ENCODE data around the gene OSBPL10.
"Not testable (repeated sequence)": the region's sequence is repeated elsewhere in the genome, so short reads cannot be mapped to it uniquely, and the experiment has no call there.

- not testable (repeated sequence) for TF ChIP-seq CTCF (IDR thresholded peaks at IDR 0.05); SREBF2 (IDR thresholded peaks at IDR 0.05); MAZ (IDR thresholded peaks at IDR 0.05; ENCODE audit: borderline replicate concordance, low read depth, low read length); POLR2A (IDR thresholded peaks at IDR 0.05; ENCODE audit: low read length); EP300 (IDR thresholded peaks at IDR 0.05); CBX8 (IDR thresholded peaks at IDR 0.05); ZNF302 (CRISPR knock-in tag; IDR thresholded peaks at IDR 0.05); MAFK (IDR thresholded peaks at IDR 0.05; ENCODE audit: partially characterized antibody); MYC (IDR thresholded peaks at IDR 0.05; ENCODE audit: borderline replicate concordance, low read length); USF2 (IDR thresholded peaks at IDR 0.05); CHD4 (IDR thresholded peaks at IDR 0.05; ENCODE audit: borderline replicate concordance); HOXA7 (CRISPR knock-in tag; IDR thresholded peaks at IDR 0.05); KDM1A (IDR thresholded peaks at IDR 0.05; ENCODE audit: low read depth)
Observed at GRCh38 chr3:31782306-31782705, 198.8 kb downstream of the OSBPL10 start.

Data from A549 (cell line).